HEK293 (cell line): ENCODE data around the gene IFNAR1.

ENCODE experiments used
- CTCF ChIA-PET: fragments of 350-600 bp; formaldehyde crosslinking; extraction: SDS; loops from one replicate; lab custom pipeline; 2021; ENCODE audit warnings: antibody characterized with exemption; lab: Yijun Ruan, JAX
- POLR2A ChIA-PET: fragments of 300-600 bp; formaldehyde crosslinking; extraction: SDS; loops from one replicate; lab custom pipeline; 2020; ENCODE audit warnings: antibody characterized with exemption, inconsistent platforms; lab: Yijun Ruan, JAX
- H3K27ac ChIP-seq: fragments of 200-500 bp; sonication (Bioruptor generic); 2 replicates; pipeline ENCODE4 v1.5.1; 2014; ENCODE audit warnings: low read depth, low read length, control low read depth, inconsistent platforms; ENCODE audit errors: extremely low read depth
- H3K36me3 ChIP-seq, 2 experiments: fragments of 200-500 bp in 1 of 2; sonication (Bioruptor generic) in 1 of 2; 1 replicate in 1 of 2; 2 replicates in 1 of 2; pipeline ENCODE4 v1.5.1; 2014 to 2017; ENCODE audit warnings: inconsistent platforms in 2 of 2, low read length in 2 of 2; ENCODE audit not compliant: control insufficient read depth in 2 of 2, insufficient read depth in 1 of 2
- H3K4me1 ChIP-seq: fragments of 200-500 bp; sonication (Bioruptor generic); 2 replicates; pipeline ENCODE4 v1.5.1; 2014; ENCODE audit warnings: mild to moderate bottlenecking, low read length, inconsistent platforms; ENCODE audit not compliant: control insufficient read depth, insufficient read depth
- H3K4me3 ChIP-seq: 2 replicates; pipeline ENCODE4 v1.5.1; 2011; ENCODE audit warnings: low read depth, mild to moderate bottlenecking, control low read depth, low read length, moderate library complexity
- H3K9me3 ChIP-seq: fragments of 200-500 bp; sonication (Bioruptor generic); 2 replicates; pipeline ENCODE4 v1.5.1; 2014; ENCODE audit warnings: low read depth, low read length, inconsistent platforms; ENCODE audit not compliant: control insufficient read depth, insufficient read depth
- GLIS1 ChIP-seq: fragments of 450-650 bp; formaldehyde crosslinking; IDR thresholded peaks from 2 replicates; pipeline ENCODE4 v1.5.1; 2016; ENCODE audit warnings: missing biosample characterization, missing genetic modification characterization
- GLIS2 ChIP-seq: fragments of 450-650 bp; formaldehyde crosslinking; IDR thresholded peaks from 2 replicates; pipeline ENCODE4 v1.5.1; 2016; ENCODE audit warnings: missing biosample characterization, missing genetic modification characterization
- KLF1 ChIP-seq: fragments of 450-650 bp; formaldehyde crosslinking; IDR thresholded peaks from 2 replicates; pipeline ENCODE4 v1.5.1; 2016; ENCODE audit warnings: missing biosample characterization, missing genetic modification characterization
- KLF10 ChIP-seq: fragments of 450-650 bp; IDR thresholded peaks from 2 replicates; pipeline ENCODE4 v1.5.1; 2018; ENCODE audit warnings: missing biosample characterization, mild to moderate bottlenecking, missing genetic modification characterization
- OSR2 ChIP-seq: fragments of 450-650 bp; formaldehyde crosslinking; IDR thresholded peaks from 2 replicates; pipeline ENCODE4 v1.5.1; 2016; ENCODE audit warnings: missing biosample characterization, missing genetic modification characterization
- SCRT1 ChIP-seq: fragments of 450-650 bp; formaldehyde crosslinking; IDR thresholded peaks from 2 replicates; pipeline ENCODE4 v1.5.1; 2016; ENCODE audit warnings: missing biosample characterization, missing genetic modification characterization, borderline replicate concordance
- SP3 ChIP-seq: fragments of 450-650 bp; formaldehyde crosslinking; IDR thresholded peaks from 2 replicates; pipeline ENCODE4 v1.5.1; 2016; ENCODE audit warnings: missing biosample characterization, missing genetic modification characterization
- SP7 ChIP-seq: fragments of 450-650 bp; formaldehyde crosslinking; IDR thresholded peaks from 2 replicates; pipeline ENCODE4 v1.5.1; 2016; ENCODE audit warnings: missing biosample characterization, missing genetic modification characterization
- ZIC2 ChIP-seq: fragments of 450-650 bp; formaldehyde crosslinking; IDR thresholded peaks from 2 replicates; pipeline ENCODE4 v1.5.1; 2016; ENCODE audit warnings: missing biosample characterization, missing genetic modification characterization
- ZNF112 ChIP-seq: fragments of 450-650 bp; formaldehyde crosslinking; IDR thresholded peaks from 2 replicates; pipeline ENCODE4 v1.5.0; 2017; ENCODE audit warnings: missing biosample characterization, missing genetic modification characterization
- ZNF239 ChIP-seq: fragments of 450-650 bp; formaldehyde crosslinking; IDR thresholded peaks from 2 replicates; pipeline ENCODE4 v1.5.1; 2016; ENCODE audit warnings: missing biosample characterization, missing genetic modification characterization
- ZNF354C ChIP-seq: fragments of 450-650 bp; formaldehyde crosslinking; IDR thresholded peaks from 2 replicates; pipeline ENCODE4 v1.5.1; 2016; ENCODE audit warnings: missing biosample characterization, missing genetic modification characterization, low read depth, borderline replicate concordance
- ZNF37A ChIP-seq: fragments of 450-650 bp; IDR thresholded peaks from 2 replicates; pipeline ENCODE4 v1.5.1; 2018; ENCODE audit warnings: missing biosample characterization, missing genetic modification characterization
- ZNF423 ChIP-seq: fragments of 450-650 bp; formaldehyde crosslinking; IDR thresholded peaks from 2 replicates; pipeline ENCODE4 v1.5.1; 2016; ENCODE audit warnings: missing biosample characterization, missing genetic modification characterization
- ZNF433 ChIP-seq: fragments of 450-650 bp; formaldehyde crosslinking; IDR thresholded peaks from 2 replicates; pipeline ENCODE4 v1.5.1; 2016; ENCODE audit warnings: missing biosample characterization, missing genetic modification characterization, low read depth
- ZNF514 ChIP-seq: fragments of 450-650 bp; formaldehyde crosslinking; IDR thresholded peaks from 2 replicates; pipeline ENCODE4 v1.5.1; 2016; ENCODE audit warnings: missing biosample characterization, missing genetic modification characterization
- ZNF530 ChIP-seq: fragments of 450-650 bp; formaldehyde crosslinking; IDR thresholded peaks from 2 replicates; pipeline ENCODE4 v1.5.1; 2016; ENCODE audit warnings: low read depth, missing biosample characterization, missing genetic modification characterization
- ZNF747 ChIP-seq: fragments of 450-650 bp; formaldehyde crosslinking; IDR thresholded peaks from 2 replicates; pipeline ENCODE4 v1.5.1; 2016; ENCODE audit warnings: missing biosample characterization, missing genetic modification characterization
- ZNF776 ChIP-seq: fragments of 450-650 bp; formaldehyde crosslinking; IDR thresholded peaks from 2 replicates; pipeline ENCODE4 v1.5.0; 2017; ENCODE audit warnings: missing biosample characterization, missing genetic modification characterization, borderline replicate concordance
- TF ChIP-seq, protein P1 (sequence below): fragments of 450-650 bp; IDR thresholded peaks from 2 replicates; pipeline ENCODE4 v1.5.1; 2018; ENCODE audit warnings: missing biosample characterization, missing genetic modification characterization
- TF ChIP-seq, protein P2 (sequence below): fragments of 450-650 bp; formaldehyde crosslinking; IDR thresholded peaks from 2 replicates; pipeline ENCODE4 v1.5.1; 2016; ENCODE audit warnings: missing biosample characterization, missing genetic modification characterization
- TF ChIP-seq, protein P3 (sequence below): fragments of 450-650 bp; formaldehyde crosslinking; conservative IDR thresholded peaks from 2 replicates; pipeline ENCODE4 v1.5.1; 2016; ENCODE audit warnings: low read depth, missing biosample characterization, missing genetic modification characterization
- TF ChIP-seq, protein P4 (sequence below): fragments of 450-650 bp; formaldehyde crosslinking; IDR thresholded peaks from 2 replicates; pipeline ENCODE4 v1.5.1; 2016; ENCODE audit warnings: missing biosample characterization, missing genetic modification characterization

IFNAR1 gene

DNA sequence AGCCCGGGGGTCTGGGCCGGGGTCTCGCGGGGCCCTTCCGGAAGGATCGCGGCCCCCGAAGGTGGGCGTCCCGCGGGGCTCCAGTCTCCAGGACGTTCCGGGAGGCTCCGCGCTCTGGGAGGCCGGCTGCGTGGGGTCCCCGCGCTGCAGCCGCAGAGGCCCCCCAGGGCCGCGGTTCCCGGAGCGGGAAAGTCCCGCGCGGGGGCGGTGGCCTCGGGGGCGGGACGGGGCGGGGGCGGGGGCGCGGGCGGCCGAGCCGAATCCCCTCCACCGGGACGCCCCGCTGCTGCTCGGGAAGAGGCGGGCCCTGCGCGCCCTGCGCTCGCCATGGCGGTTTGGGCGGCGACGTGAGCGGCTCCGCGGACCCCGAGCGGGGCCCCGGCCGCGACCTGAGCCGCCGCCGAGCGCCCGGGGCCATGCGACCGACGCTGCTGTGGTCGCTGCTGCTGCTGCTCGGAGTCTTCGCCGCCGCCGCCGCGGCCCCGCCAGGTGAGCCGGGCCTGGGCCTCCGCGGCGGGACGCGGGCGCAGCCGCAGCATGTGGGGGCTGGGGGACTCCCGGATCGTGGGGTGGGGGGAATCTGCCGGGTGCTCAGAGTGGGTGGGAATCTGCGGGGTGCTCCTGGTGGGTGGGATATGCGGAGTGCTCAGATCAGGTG is 78.5 kb downstream of the IFNAR1 start, which contains the start of gene IFNGR2 (continued):
- peak; percentile 65 for TF ChIP-seq GLIS2 (tag by site-specific recombination)
- TF ChIP-seq ZNF776 (tag by site-specific recombination): no peak
- no peak for TF ChIP-seq ZNF354C
- 0 out of 2 replicates have a peak, but pooled peaks have one; percentile 16 for TF ChIP-seq KLF10 (tag by site-specific recombination)
- peak; percentile 99 for TF ChIP-seq GLIS1 (tag by site-specific recombination)
- TF ChIP-seq SP7 (tag by site-specific recombination): no peak
- no peak for TF ChIP-seq ZNF747 (tag by site-specific recombination)
- TF ChIP-seq, protein P1, sequence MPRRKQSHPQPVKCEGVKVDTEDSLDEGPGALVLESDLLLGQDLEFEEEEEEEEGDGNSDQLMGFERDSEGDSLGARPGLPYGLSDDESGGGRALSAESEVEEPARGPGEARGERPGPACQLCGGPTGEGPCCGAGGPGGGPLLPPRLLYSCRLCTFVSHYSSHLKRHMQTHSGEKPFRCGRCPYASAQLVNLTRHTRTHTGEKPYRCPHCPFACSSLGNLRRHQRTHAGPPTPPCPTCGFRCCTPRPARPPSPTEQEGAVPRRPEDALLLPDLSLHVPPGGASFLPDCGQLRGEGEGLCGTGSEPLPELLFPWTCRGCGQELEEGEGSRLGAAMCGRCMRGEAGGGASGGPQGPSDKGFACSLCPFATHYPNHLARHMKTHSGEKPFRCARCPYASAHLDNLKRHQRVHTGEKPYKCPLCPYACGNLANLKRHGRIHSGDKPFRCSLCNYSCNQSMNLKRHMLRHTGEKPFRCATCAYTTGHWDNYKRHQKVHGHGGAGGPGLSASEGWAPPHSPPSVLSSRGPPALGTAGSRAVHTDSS (tag by site-specific recombination): no peak
- no peak for TF ChIP-seq ZNF239 (tag by site-specific recombination)
- TF ChIP-seq SP3 (tag by site-specific recombination): peak; percentile 40; the same call in 1 of the 2 replicates
- no peak for TF ChIP-seq KLF1 (tag by site-specific recombination)
- no peak for TF ChIP-seq ZNF433 (tag by site-specific recombination)
- peak; percentile 65; the same call in 1 of the 2 replicates for TF ChIP-seq ZNF423
- TF ChIP-seq ZNF112 (tag by site-specific recombination): no peak
- no peak for TF ChIP-seq SCRT1 (tag by site-specific recombination)

DNA sequence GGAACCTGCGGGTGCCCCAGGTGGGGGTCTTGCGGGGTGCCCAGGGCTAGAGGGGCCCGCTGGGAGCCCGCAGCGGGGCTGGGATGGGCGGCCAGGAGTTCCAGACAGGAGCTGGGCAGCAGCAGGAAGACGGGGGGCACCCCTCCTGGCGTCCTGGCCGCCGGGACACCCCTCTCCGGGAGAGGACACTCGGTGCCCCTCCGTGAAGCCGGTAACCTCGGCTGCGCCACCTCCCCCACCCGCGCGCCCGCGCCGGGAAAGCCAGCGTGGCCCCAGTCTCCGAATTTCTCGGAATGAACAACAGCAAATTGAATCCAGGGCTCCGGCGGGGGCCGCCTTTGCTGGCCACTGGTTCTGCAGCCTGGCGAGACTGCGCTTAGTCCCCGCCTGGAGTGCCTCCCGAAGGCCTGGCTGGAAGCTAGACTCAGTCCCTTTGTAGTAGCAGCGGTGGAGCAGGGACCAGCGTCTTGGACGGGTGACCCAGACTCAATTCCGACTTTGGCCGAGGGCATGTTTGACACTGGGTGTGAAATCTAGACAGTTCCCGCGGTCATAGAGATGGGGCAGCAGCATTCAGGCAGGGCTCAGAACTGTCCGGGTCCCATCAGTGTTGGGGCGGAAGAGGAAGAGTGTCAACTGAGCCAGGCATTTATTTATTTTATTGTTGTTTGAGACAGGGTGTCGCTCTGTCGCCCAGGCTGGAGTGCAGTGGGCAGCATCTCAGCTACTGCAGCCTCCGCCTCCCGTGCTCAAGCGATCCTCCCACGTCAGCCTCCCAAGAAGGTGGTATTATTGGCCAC is 79.2 kb downstream of the IFNAR1 start:
- H3K9me3 ChIP-seq: no peaks in the 10 kb centered on the region
- peaks cover 0 to 4% of the 10 kb centered on the region in 2 experiments; a peak in 1 of 3 replicates for H3K36me3 ChIP-seq
- H3K4me3 ChIP-seq: peak overlapping the region; percentile 68
- peaks cover 7% of the 10 kb centered on the region for H3K4me1 ChIP-seq
- peak overlapping the region; percentile 77 for H3K27ac ChIP-seq
- POLR2A ChIA-PET: interaction anchor here (0.5 to 1.8 kb wide), 9 partner anchors 9 to 317 kb away, joined by 3 to 6 read pairs (median 4); partner anchors contain the start of genes DNAJC28, IFNAR1, IL10RB and TMEM50B
- CTCF ChIA-PET: interaction anchor here (0.9 to 1.8 kb wide), 2 partner anchors 18 to 43 kb away, joined by 6 to 10 read pairs; no protein-coding TSS in a partner anchor
- TF ChIP-seq, protein P2, sequence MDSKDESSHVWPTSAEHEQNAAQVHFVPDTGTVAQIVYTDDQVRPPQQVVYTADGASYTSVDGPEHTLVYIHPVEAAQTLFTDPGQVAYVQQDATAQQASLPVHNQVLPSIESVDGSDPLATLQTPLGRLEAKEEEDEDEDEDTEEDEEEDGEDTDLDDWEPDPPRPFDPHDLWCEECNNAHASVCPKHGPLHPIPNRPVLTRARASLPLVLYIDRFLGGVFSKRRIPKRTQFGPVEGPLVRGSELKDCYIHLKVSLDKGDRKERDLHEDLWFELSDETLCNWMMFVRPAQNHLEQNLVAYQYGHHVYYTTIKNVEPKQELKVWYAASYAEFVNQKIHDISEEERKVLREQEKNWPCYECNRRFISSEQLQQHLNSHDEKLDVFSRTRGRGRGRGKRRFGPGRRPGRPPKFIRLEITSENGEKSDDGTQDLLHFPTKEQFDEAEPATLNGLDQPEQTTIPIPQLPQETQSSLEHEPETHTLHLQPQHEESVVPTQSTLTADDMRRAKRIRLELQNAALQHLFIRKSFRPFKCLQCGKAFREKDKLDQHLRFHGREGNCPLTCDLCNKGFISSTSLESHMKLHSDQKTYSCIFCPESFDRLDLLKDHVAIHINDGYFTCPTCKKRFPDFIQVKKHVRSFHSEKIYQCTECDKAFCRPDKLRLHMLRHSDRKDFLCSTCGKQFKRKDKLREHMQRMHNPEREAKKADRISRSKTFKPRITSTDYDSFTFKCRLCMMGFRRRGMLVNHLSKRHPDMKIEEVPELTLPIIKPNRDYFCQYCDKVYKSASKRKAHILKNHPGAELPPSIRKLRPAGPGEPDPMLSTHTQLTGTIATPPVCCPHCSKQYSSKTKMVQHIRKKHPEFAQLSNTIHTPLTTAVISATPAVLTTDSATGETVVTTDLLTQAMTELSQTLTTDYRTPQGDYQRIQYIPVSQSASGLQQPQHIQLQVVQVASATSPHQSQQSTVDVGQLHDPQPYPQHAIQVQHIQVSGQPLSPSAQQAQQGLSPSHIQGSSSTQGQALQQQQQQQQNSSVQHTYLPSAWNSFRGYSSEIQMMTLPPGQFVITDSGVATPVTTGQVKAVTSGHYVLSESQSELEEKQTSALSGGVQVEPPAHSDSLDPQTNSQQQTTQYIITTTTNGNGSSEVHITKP (tag by site-specific recombination): 0 out of 2 replicates have a peak, but pooled peaks have one; percentile 31
- 0 out of 2 replicates have a peak, but pooled peaks have one; percentile 52 for TF ChIP-seq OSR2
- no peak for TF ChIP-seq ZNF530 (tag by site-specific recombination)
- TF ChIP-seq ZNF776 (tag by site-specific recombination): no peak
- TF ChIP-seq, protein P3, sequence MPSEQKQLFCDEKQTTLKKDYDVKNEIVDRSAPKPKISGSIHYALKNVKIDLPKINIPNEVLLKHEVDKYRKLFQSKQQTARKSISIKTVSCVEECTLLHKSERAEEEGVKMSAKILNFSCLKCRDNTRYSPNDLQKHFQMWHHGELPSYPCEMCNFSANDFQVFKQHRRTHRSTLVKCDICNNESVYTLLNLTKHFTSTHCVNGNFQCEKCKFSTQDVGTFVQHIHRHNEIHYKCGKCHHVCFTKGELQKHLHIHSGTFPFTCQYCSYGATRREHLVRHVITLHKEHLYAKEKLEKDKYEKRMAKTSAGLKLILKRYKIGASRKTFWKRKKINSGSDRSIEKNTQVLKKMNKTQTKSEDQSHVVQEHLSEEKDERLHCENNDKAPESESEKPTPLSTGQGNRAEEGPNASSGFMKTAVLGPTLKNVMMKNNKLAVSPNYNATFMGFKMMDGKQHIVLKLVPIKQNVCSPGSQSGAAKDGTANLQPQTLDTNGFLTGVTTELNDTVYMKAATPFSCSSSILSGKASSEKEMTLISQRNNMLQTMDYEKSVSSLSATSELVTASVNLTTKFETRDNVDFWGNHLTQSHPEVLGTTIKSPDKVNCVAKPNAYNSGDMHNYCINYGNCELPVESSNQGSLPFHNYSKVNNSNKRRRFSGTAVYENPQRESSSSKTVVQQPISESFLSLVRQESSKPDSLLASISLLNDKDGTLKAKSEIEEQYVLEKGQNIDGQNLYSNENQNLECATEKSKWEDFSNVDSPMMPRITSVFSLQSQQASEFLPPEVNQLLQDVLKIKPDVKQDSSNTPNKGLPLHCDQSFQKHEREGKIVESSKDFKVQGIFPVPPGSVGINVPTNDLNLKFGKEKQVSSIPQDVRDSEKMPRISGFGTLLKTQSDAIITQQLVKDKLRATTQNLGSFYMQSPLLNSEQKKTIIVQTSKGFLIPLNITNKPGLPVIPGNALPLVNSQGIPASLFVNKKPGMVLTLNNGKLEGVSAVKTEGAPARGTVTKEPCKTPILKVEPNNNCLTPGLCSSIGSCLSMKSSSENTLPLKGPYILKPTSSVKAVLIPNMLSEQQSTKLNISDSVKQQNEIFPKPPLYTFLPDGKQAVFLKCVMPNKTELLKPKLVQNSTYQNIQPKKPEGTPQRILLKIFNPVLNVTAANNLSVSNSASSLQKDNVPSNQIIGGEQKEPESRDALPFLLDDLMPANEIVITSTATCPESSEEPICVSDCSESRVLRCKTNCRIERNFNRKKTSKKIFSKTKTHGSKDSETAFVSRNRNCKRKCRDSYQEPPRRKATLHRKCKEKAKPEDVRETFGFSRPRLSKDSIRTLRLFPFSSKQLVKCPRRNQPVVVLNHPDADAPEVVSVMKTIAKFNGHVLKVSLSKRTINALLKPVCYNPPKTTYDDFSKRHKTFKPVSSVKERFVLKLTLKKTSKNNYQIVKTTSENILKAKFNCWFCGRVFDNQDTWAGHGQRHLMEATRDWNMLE (tag by site-specific recombination): no peak
- TF ChIP-seq ZIC2 (tag by site-specific recombination): peak; percentile 95
- TF ChIP-seq ZNF514 (tag by site-specific recombination): no peak
- no peak for TF ChIP-seq ZNF37A (tag by site-specific recombination)
- TF ChIP-seq, protein P4, sequence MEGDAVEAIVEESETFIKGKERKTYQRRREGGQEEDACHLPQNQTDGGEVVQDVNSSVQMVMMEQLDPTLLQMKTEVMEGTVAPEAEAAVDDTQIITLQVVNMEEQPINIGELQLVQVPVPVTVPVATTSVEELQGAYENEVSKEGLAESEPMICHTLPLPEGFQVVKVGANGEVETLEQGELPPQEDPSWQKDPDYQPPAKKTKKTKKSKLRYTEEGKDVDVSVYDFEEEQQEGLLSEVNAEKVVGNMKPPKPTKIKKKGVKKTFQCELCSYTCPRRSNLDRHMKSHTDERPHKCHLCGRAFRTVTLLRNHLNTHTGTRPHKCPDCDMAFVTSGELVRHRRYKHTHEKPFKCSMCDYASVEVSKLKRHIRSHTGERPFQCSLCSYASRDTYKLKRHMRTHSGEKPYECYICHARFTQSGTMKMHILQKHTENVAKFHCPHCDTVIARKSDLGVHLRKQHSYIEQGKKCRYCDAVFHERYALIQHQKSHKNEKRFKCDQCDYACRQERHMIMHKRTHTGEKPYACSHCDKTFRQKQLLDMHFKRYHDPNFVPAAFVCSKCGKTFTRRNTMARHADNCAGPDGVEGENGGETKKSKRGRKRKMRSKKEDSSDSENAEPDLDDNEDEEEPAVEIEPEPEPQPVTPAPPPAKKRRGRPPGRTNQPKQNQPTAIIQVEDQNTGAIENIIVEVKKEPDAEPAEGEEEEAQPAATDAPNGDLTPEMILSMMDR (tag by site-specific recombination): peak; percentile 7; the same call in 1 of the 2 replicates
